LNCAP (cell line): ENCODE data around the gene CEP85.

Experiments
- TF ChIP-seq, protein P1 (sequence below): fragments of 450-650 bp; IDR thresholded peaks from 2 replicates; pipeline ENCODE4 v1.5.1; 2017; ENCODE audit warnings: mild to moderate bottlenecking

Gene CEP85

DNA sequence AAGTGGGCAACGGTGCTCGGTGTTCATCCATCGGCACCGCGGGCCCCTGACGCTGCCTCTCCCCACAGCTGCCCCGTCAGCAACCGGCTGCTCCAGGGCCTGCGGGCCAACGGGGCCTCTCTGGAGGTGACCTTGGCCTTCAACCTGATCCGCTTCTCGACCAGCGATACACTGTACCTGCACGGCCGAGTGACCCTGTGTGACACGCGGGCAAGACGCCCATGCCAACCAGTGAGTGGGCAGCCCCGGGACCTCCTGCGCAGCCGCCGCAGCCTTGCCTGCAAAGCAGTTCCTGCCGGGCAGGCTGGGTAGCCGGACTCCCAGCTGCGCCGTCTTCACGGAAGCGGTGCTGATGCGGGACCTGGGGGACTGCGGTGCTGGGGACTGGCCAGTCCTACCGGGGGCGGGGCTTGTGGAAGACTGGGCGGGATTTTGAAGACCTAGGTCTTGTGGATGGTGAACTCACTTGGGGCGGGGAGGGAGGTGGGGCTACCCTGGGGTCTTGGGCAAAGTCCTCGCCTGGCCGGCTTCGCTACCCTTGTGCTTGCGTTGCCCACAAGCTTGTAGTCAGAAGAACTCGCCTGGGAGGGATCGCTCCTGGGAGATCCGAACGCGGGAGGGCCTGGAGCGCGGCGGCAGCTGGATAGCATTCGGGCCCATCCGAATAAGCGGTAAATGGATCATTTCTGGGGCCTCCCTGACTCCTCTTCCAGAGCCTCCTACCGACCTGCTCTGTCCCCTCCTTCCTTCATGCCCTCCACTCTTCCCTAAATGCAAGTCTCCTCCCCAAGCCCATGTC, 8.8 kb upstream of the CEP85 start:
- TF ChIP-seq, protein P1, sequence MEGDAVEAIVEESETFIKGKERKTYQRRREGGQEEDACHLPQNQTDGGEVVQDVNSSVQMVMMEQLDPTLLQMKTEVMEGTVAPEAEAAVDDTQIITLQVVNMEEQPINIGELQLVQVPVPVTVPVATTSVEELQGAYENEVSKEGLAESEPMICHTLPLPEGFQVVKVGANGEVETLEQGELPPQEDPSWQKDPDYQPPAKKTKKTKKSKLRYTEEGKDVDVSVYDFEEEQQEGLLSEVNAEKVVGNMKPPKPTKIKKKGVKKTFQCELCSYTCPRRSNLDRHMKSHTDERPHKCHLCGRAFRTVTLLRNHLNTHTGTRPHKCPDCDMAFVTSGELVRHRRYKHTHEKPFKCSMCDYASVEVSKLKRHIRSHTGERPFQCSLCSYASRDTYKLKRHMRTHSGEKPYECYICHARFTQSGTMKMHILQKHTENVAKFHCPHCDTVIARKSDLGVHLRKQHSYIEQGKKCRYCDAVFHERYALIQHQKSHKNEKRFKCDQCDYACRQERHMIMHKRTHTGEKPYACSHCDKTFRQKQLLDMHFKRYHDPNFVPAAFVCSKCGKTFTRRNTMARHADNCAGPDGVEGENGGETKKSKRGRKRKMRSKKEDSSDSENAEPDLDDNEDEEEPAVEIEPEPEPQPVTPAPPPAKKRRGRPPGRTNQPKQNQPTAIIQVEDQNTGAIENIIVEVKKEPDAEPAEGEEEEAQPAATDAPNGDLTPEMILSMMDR, result no peak

DNA sequence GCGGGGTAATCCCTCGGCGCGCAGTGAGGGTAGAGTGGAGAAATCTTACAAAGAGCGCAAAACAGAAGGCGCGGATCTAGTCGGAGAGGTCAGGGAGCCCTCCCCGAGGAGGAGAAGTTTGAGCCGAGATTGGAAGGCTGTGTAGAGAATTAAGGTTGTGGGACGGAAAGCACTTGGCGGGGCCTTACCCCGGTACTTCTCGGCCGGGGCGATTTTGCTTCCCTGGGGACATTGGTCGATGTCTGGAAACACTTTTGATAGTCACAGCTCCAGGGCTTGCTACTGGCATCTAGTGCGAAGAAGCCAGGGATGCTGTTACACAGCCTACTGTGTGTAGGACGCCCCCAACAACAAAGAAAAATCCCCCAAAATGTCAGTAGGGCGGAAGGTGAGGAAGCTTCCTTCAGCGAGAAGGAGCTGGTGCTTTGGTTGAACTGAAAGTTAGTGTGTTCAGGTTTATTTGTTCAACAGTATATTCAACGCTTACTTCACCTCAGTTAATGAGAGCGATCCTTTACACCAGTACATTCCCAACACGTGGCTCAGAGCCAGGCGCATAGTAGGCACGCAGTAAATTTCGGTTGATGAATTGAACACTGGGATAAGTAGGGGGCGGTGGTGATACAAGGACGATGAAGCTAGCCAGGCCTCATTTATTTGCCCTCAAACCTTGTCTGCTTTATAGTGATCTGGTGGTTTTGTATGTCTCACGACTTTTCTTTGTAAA, 807 bp downstream of the CEP85 start:
- TF ChIP-seq, protein P1, result no peak

GRCh38 chr1:26237230-26237966, 3.4 kb downstream of the CEP85 start:
- TF ChIP-seq, protein P1, result no peak

GRCh38 chr1:26239936-26240335, 5.9 kb downstream of the CEP85 start:
- TF ChIP-seq, protein P1, result no peak

DNA sequence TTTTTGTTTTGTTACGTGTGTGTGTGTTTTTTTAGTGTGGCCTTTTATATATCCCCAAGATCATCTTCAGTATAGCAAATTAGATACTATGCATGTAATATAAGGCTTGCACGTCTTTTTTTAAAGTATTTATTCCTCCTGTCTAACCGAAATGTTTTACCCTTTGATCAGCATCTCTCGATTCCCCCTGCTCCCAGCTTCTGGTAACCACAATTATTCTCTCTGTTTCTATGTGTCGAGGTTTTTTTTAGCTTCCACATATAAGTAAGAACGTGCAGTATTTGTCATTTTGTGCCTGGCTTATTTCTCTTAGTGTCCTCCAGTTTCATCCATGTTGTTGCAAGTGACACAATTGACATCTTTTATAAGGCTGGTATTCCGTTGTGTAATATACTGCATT, 18.7 kb downstream of the CEP85 start:
- TF ChIP-seq, protein P1, result no peak

DNA sequence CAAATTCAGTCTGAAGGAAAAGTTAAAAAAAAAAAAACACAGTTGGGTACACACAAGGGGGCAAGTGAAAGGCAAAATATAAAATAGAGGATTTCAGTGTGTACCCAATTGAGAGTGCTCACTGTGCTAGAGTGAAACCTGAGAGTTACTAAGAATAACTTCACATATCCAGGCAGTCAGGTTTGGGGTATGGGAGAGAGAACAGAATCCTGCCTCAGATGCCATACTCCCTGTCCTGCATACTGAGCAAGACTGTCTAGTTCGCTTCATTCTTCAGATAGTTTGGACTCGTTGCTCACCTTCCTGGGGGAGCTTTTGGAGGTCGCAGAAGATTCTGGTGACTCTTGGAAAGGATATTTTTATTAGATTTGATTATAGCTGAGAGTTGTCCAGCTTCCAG, 20.4 kb downstream of the CEP85 start:
- TF ChIP-seq, protein P1, result no peak

GRCh38 chr1:26257222-26257621, 23.2 kb downstream of the CEP85 start:
- TF ChIP-seq, protein P1, result no peak
